GM12878 (cell line): ENCODE results near the gene DOCK1. TPM values are rescaled to one million over a fixed set of nuclear protein-coding genes. Genes with fewer than 3 reads are reported as not detected.

Experiments
- ATAC-seq: fragments of 200-7000 bp; cut with Tn5 transposase; 3 replicates; pipeline ENCODE4 v1.9.1; 2020; ENCODE audit warnings: mild to moderate bottlenecking, moderate library complexity
- BruUV-seq: library from RNA; stranded (reverse); fragments of 400-500 nt; replicated peaks from 2 replicates; lab custom pipeline; 2021; lab: Mats Ljungman, UMichigan
- CTCF ChIA-PET: fragments of 300-600 bp; sonication (Branson Sonifier 250); formaldehyde crosslinking; extraction: SDS; loops from one replicate; lab custom pipeline; 2021; ENCODE audit warnings: inconsistent platforms; lab: Yijun Ruan, JAX
- POLR2A ChIA-PET: fragments of 350-600 bp; formaldehyde crosslinking; extraction: SDS; loops from one replicate; lab custom pipeline; 2021; ENCODE audit warnings: inconsistent platforms; lab: Charles Lee
- RAD21 ChIA-PET: fragments of 300-600 bp; sonication (Branson Sonifier 250); formaldehyde crosslinking; loops from one replicate; lab custom pipeline; 2023; ENCODE audit warnings: antibody characterized with exemption; ENCODE audit not compliant: unreplicated experiment; lab: Charles Lee
- SMC1A ChIA-PET: fragments of 300-600 bp; sonication (Branson Sonifier 250); formaldehyde crosslinking; loops from one replicate; lab custom pipeline; 2023; ENCODE audit not compliant: unreplicated experiment, uncharacterized antibody; lab: Charles Lee
- DNase-seq: peaks from one replicate; pipeline ENCODE4 v3.0.0-alpha.2; 2011; ENCODE audit warnings: low read depth, low spot score
- FAIRE-seq: peaks from 3 replicates; lab custom pipeline; 2011; peaks lifted over from hg19 to GRCh38; lab: Jason Lieb, UNC
- H2AFZ ChIP-seq: 2 replicates; pipeline ENCODE4 v1.6.0; 2011; ENCODE audit warnings: low read depth, low read length, control low read depth; ENCODE audit not compliant: control insufficient read depth
- H3K27ac ChIP-seq: 2 replicates; pipeline ENCODE4 v1.5.1; 2011; ENCODE audit warnings: control low read depth; ENCODE audit not compliant: control insufficient read depth, insufficient read depth
- H3K27me3 ChIP-seq, 2 experiments: replicated peaks in 1 of 2; 2 replicates each; pipeline versions ENCODE4 v1.6.0 to v1.6.1; 2011; ENCODE audit warnings: low read length in 1 of 2; ENCODE audit not compliant: control insufficient read depth in 2 of 2, insufficient read depth in 2 of 2
- H3K36me3 ChIP-seq, 2 experiments: 2 replicates each; pipeline ENCODE4 v1.5.1; 2011; ENCODE audit warnings: low read length in 1 of 2; ENCODE audit not compliant: control insufficient read depth in 2 of 2, insufficient read depth in 2 of 2
- H3K4me1 ChIP-seq: 2 replicates; pipeline ENCODE4 v1.6.1; 2011; ENCODE audit warnings: mild to moderate bottlenecking, low read length, moderate library complexity, mixed read lengths; ENCODE audit not compliant: control insufficient read depth, insufficient read depth
- H3K4me2 ChIP-seq: 2 replicates; pipeline ENCODE4 v1.6.0; 2011; ENCODE audit warnings: control low read depth; ENCODE audit not compliant: control insufficient read depth, insufficient read depth
- H3K4me3 ChIP-seq: fragments of 200-600 bp; sonication (generic); 2 replicates; pipeline ENCODE4 v1.5.1; 2016
- H3K79me2 ChIP-seq: 2 replicates; pipeline ENCODE4 v1.6.0; 2011; ENCODE audit warnings: low read length; ENCODE audit not compliant: control insufficient read depth, insufficient read depth
- H3K9ac ChIP-seq: 2 replicates; pipeline ENCODE4 v1.8.0; 2011; ENCODE audit warnings: low read length, control low read depth, mixed read lengths; ENCODE audit not compliant: control insufficient read depth, insufficient read depth
- H3K9me3 ChIP-seq: replicated peaks from 3 replicates; pipeline ENCODE4 v1.5.1; 2011; ENCODE audit warnings: mild to moderate bottlenecking, low read length; ENCODE audit not compliant: control insufficient read depth, insufficient read depth
- H4K20me1 ChIP-seq: 2 replicates; pipeline ENCODE4 v1.6.0; 2011; ENCODE audit not compliant: control insufficient read depth, insufficient read depth
- CBX5 ChIP-seq: sonication (generic); IDR thresholded peaks from 2 replicates; pipeline ENCODE4 v1.6.1; 2016; ENCODE audit warnings: low read depth, moderate library complexity, mild to moderate bottlenecking, inconsistent platforms
- ELK1 ChIP-seq: IDR thresholded peaks from 2 replicates; pipeline ENCODE4 v1.6.1; 2012; ENCODE audit warnings: low read depth, low read length, improper control_type of control experiment
- EZH2 ChIP-seq: IDR thresholded peaks from 2 replicates; pipeline ENCODE4 v1.6.1; 2012; ENCODE audit warnings: low read depth, mild to moderate bottlenecking, control low read depth, inconsistent platforms, low read length, borderline replicate concordance; ENCODE audit not compliant: control insufficient read depth
- IKZF1 ChIP-seq: fragments of 450-650 bp; conservative IDR thresholded peaks from 2 replicates; pipeline ENCODE4 v1.6.1; 2017; ENCODE audit warnings: antibody characterized with exemption, mild to moderate bottlenecking
- KDM1A ChIP-seq: fragments of 200-600 bp; sonication (generic); IDR thresholded peaks from 2 replicates; pipeline ENCODE4 v1.6.1; 2016; ENCODE audit warnings: borderline replicate concordance
- MTA3 ChIP-seq: IDR thresholded peaks from 2 replicates; pipeline ENCODE4 v1.6.1; 2012; ENCODE audit warnings: low read length, inconsistent platforms, borderline replicate concordance
- MYB ChIP-seq: fragments of 150-350 bp; IDR thresholded peaks from 2 replicates; pipeline ENCODE4 v1.6.1; 2014; ENCODE audit warnings: mild to moderate bottlenecking, low read depth, low read length, borderline replicate concordance
- POLR2A ChIP-seq: IDR thresholded peaks from 2 replicates; pipeline ENCODE4 v1.6.1; 2011; ENCODE audit warnings: low read depth, mild to moderate bottlenecking, low read length
- POLR2AphosphoS2 ChIP-seq: IDR thresholded peaks from 2 replicates; pipeline ENCODE4 v1.6.1; 2011; ENCODE audit warnings: low read depth, mild to moderate bottlenecking, low read length, improper control_type of control experiment, moderate library complexity
- SIX5 ChIP-seq: IDR thresholded peaks from 2 replicates; pipeline ENCODE4 v1.6.1; 2011; ENCODE audit warnings: mild to moderate bottlenecking, low read depth, low read length, moderate library complexity; ENCODE audit not compliant: severe bottlenecking
- STAT3 ChIP-seq: IDR thresholded peaks from 2 replicates; pipeline ENCODE4 v1.6.1; 2011; ENCODE audit warnings: low read depth, low read length, improper control_type of control experiment
- TCF7 ChIP-seq: IDR thresholded peaks from 2 replicates; pipeline ENCODE4 v1.6.1; 2014; ENCODE audit warnings: antibody characterized with exemption, borderline replicate concordance
- ZBED1 ChIP-seq: IDR thresholded peaks from 2 replicates; pipeline ENCODE4 v1.6.1; 2016; ENCODE audit warnings: borderline replicate concordance
- WGBS: methylation state at CpG from one replicate; pipeline ENCODE4 v1.1.6; 2016; ENCODE audit warnings: low lambda C conversion rate; ENCODE audit not compliant: insufficient replicate concordance, insufficient coverage; ENCODE audit errors: missing lambda C conversion rate; 5-methylcytosine and 5-hydroxymethylcytosine counted together
- in situ Hi-C: fragments of 300-500 bp; cut with MboI; formaldehyde crosslinking; loops from 9 replicates; pipeline ENCODE4 v1.14.3; 2018; ENCODE audit warnings: mixed read lengths
- intact Hi-C: fragments of 100-400 bp; cut with micrococcal nuclease; formaldehyde crosslinking; loops from one replicate; pipeline ENCODE4 v1.14.2; 2022; ENCODE audit not compliant: unreplicated experiment
- polyA plus RNA-seq, 11 experiments: library from polyadenylated mRNA; depleted of rRNA in 4 of 11; unstranded in 6 of 11; stranded (reverse) in 5 of 11; fragments of >200 nt; fragmentation: Nextera tagmentation in 4 of 11; fragmentation: Illumina TruSeq in 1 of 11; extraction: Ambion mirVana in 4 of 11; extraction: Trizol in 1 of 11; gene quantifications; 1 replicate in 1 of 11; 2 replicates in 10 of 11; pipeline versions ENCODE4 v1.2.1 to v1.2.3, GENCODE V29; 2011 to 2016; ENCODE audit warnings: inconsistent platforms in 2 of 11, missing spikeins in 2 of 11, low read depth in 1 of 11
- total RNA-seq, 4 experiments: library from RNA; depleted of rRNA in 3 of 4; stranded (reverse); fragments of >200 nt in 3 of 4; fragmentation: Illumina TruSeq in 1 of 4; extraction: Trizol in 1 of 4; gene quantifications; 2 replicates each; pipeline versions ENCODE4 v1.2.1 to v1.2.3, GENCODE V29; 2013 to 2021
- TF ChIP-seq, protein P1 (sequence below): fragments of 450-650 bp; IDR thresholded peaks from 2 replicates; pipeline ENCODE4 v1.6.1; 2017; ENCODE audit warnings: mild to moderate bottlenecking, moderate library complexity
- TF ChIP-seq, protein P2 (sequence below): fragments of 450-650 bp; IDR thresholded peaks from 2 replicates; pipeline ENCODE4 v1.6.1; 2017; ENCODE audit warnings: borderline replicate concordance

DOCK1 gene
- total and polyA plus RNA-seq, 10 of the 15 experiments (the other 5 are each of a cell fraction or from before 2014, with no cell fraction given), result 0.05 to 0.18 TPM; not detected in 8

DNA sequence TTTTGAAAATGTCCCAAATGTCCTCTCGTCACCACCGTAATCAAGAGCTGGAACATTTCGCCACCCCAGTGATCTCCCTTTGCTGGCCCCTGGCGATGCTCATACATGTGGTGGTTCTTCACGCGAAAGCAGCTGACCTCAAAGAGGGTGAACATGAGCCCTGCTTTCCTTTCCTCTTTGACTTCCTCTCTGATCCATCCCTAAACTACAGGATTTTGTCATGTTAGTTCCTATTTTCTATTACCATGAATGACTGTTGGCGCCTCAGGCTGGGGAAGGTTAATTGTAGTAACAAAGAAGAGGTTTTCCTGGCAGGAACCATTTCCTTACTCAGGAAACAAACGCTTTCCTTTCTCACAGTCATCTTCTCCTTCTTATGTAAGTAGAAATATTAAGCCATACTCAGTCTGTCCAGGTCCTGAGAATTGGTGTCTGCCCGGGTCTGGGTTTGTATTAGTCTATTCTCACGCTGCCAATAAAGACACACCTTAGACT lies 176.7 kb downstream of the DOCK1 start:
- Histone ChIP-seq H3K27ac (no peak overlapping the region), H3K4me2 (no peak overlapping the region), H3K27me3 (no peaks in the 10 kb centered on the region), H3K36me3 (no peaks in the 10 kb centered on the region), H3K9me3 (no peaks in the 10 kb centered on the region; the same call in 2 of the 3 replicates), H3K4me3 (no peak overlapping the region), H3K4me1 (no peaks in the 10 kb centered on the region), H3K79me2 (no peaks in the 10 kb centered on the region), H3K9ac (no peak overlapping the region), H2AFZ (no peak overlapping the region), H4K20me1 (no peaks in the 10 kb centered on the region)
- in situ Hi-C loops, result no loop called here
- no peak for ATAC-seq
- no peak for TF ChIP-seq STAT3
- TF ChIP-seq POLR2A, result no peak
- no peak for TF ChIP-seq SIX5
- TF ChIP-seq ELK1, result no peak
- TF ChIP-seq, protein P1, sequence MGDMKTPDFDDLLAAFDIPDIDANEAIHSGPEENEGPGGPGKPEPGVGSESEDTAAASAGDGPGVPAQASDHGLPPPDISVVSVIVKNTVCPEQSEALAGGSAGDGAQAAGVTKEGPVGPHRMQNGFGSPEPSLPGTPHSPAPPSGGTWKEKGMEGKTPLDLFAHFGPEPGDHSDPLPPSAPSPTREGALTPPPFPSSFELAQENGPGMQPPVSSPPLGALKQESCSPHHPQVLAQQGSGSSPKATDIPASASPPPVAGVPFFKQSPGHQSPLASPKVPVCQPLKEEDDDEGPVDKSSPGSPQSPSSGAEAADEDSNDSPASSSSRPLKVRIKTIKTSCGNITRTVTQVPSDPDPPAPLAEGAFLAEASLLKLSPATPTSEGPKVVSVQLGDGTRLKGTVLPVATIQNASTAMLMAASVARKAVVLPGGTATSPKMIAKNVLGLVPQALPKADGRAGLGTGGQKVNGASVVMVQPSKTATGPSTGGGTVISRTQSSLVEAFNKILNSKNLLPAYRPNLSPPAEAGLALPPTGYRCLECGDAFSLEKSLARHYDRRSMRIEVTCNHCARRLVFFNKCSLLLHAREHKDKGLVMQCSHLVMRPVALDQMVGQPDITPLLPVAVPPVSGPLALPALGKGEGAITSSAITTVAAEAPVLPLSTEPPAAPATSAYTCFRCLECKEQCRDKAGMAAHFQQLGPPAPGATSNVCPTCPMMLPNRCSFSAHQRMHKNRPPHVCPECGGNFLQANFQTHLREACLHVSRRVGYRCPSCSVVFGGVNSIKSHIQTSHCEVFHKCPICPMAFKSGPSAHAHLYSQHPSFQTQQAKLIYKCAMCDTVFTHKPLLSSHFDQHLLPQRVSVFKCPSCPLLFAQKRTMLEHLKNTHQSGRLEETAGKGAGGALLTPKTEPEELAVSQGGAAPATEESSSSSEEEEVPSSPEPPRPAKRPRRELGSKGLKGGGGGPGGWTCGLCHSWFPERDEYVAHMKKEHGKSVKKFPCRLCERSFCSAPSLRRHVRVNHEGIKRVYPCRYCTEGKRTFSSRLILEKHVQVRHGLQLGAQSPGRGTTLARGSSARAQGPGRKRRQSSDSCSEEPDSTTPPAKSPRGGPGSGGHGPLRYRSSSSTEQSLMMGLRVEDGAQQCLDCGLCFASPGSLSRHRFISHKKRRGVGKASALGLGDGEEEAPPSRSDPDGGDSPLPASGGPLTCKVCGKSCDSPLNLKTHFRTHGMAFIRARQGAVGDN, result no peak
- TF ChIP-seq TCF7, result no peak
- no peak for TF ChIP-seq MTA3
- no peak for TF ChIP-seq MYB
- no peak for TF ChIP-seq IKZF1
- TF ChIP-seq KDM1A, result no peak
- TF ChIP-seq ZBED1, result no peak
- no peak for TF ChIP-seq POLR2AphosphoS2
- TF ChIP-seq, protein P2, sequence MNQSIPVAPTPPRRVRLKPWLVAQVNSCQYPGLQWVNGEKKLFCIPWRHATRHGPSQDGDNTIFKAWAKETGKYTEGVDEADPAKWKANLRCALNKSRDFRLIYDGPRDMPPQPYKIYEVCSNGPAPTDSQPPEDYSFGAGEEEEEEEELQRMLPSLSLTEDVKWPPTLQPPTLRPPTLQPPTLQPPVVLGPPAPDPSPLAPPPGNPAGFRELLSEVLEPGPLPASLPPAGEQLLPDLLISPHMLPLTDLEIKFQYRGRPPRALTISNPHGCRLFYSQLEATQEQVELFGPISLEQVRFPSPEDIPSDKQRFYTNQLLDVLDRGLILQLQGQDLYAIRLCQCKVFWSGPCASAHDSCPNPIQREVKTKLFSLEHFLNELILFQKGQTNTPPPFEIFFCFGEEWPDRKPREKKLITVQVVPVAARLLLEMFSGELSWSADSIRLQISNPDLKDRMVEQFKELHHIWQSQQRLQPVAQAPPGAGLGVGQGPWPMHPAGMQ, result no peak
- no peak for TF ChIP-seq EZH2
- no peak for TF ChIP-seq CBX5
- intact Hi-C loops, result no loop called here
- CTCF ChIA-PET, result no interaction called here
- WGBS, result 39% methylated on average over 10 of the region's 10 CpGs
- no peak for FAIRE-seq
- POLR2A ChIA-PET, result no interaction called here
- RAD21 ChIA-PET, result no interaction called here
- SMC1A ChIA-PET, result no interaction called here
- DNase-seq, result no peak
- BruUV-seq, result no TSS peak
